K562 (cell line): ENCODE results near the gene SPATA24. TPM values are rescaled to one million over a fixed set of nuclear protein-coding genes. Genes with fewer than 3 reads are reported as not detected.

Experiments used
- ARID2 ChIP-seq: fragments of 450-650 bp; IDR thresholded peaks from 2 replicates; pipeline ENCODE4 v1.6.1; 2017; ENCODE audit warnings: antibody characterized with exemption, mild to moderate bottlenecking
- C11orf30 ChIP-seq: fragments of 450-650 bp; IDR thresholded peaks from 2 replicates; pipeline ENCODE4 v1.6.1; 2016; ENCODE audit warnings: low read depth, mild to moderate bottlenecking
- GATA2 ChIP-seq: sonication (generic); formaldehyde crosslinking; IDR thresholded peaks from 2 replicates; pipeline ENCODE4 v1.4.0; 2020; ENCODE audit warnings: mild to moderate bottlenecking, missing genetic modification reagents
- LEF1 ChIP-seq: fragments of 450-650 bp; IDR thresholded peaks from 2 replicates; pipeline ENCODE4 v1.6.1; 2016; ENCODE audit warnings: mild to moderate bottlenecking
- PHB2 ChIP-seq: fragments of 450-650 bp; IDR thresholded peaks from 2 replicates; pipeline ENCODE4 v1.6.1; 2017; ENCODE audit warnings: low read depth
- ZBED1 ChIP-seq: IDR thresholded peaks from 2 replicates; pipeline ENCODE4 v1.6.1; 2014
- ZNF644 ChIP-seq: fragments of 200-800 bp; sonication (Bioruptor generic); IDR thresholded peaks from 2 replicates; pipeline ENCODE4 v1.6.1; 2016; ENCODE audit warnings: low read depth, missing genetic modification characterization, missing compliant biosample characterization
- polyA plus RNA-seq, 8 experiments: library from polyadenylated mRNA; depleted of rRNA in 4 of 8; stranded (reverse) in 5 of 8; unstranded in 3 of 8; fragments of >200 nt; fragmentation: Nextera tagmentation in 2 of 8; fragmentation: Illumina TruSeq in 1 of 8; extraction: Ambion mirVana in 2 of 8; extraction: Trizol in 1 of 8; gene quantifications; 2 replicates each; pipeline versions ENCODE4 v1.2.1 to v1.2.3, GENCODE V29; 2011 to 2014; ENCODE audit warnings: inconsistent platforms in 1 of 8, missing spikeins in 1 of 8
- total RNA-seq, 7 experiments: library from RNA; depleted of rRNA in 6 of 7; stranded (reverse); fragments of >200 nt in 6 of 7; fragmentation: Illumina TruSeq in 2 of 7; extraction: Trizol in 2 of 7; gene quantifications; 2 replicates each; pipeline versions ENCODE4 v1.2.1 to v1.2.3, GENCODE V29; 2011 to 2021; ENCODE audit warnings: low replicate concordance in 1 of 7
- TF ChIP-seq, protein P1 (sequence below), 2 experiments: fragments of 450-650 bp; IDR thresholded peaks; 2 replicates each; pipeline ENCODE4 v1.6.1; 2018; ENCODE audit warnings: mild to moderate bottlenecking in 2 of 2, low read depth in 1 of 2; ENCODE audit not compliant: partially characterized antibody in 2 of 2
- TF ChIP-seq, protein P2 (sequence below): fragments of 450-650 bp; formaldehyde crosslinking; IDR thresholded peaks from 2 replicates; pipeline ENCODE4 v1.4.0; 2020; ENCODE audit warnings: mild to moderate bottlenecking, moderate library complexity

The SPATA24 gene
- total and polyA plus RNA-seq, 9 of the 15 experiments (the other 6 are each of a cell fraction or from before 2014, with no cell fraction given): 4.1 to 12.6 (median 8.0) TPM

DNA sequence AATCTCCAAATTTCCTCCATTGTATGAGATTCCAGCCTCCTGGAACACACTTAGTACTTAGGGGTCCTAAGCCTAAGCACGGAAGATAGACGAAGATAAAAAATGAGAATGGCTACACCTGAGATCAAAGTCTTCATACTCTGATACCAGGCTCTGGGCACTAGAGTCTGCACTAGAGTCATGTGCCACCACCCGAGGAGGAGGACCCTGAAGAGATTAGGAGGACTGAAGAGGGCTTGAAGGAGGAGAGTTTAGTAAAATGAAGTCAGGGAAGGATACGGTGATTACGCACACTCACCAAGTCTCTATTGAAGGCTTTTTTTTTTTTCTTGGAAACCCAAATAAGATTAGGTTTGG, 573 bp upstream of the SPATA24 start (continued):
- TF ChIP-seq, protein P1, sequence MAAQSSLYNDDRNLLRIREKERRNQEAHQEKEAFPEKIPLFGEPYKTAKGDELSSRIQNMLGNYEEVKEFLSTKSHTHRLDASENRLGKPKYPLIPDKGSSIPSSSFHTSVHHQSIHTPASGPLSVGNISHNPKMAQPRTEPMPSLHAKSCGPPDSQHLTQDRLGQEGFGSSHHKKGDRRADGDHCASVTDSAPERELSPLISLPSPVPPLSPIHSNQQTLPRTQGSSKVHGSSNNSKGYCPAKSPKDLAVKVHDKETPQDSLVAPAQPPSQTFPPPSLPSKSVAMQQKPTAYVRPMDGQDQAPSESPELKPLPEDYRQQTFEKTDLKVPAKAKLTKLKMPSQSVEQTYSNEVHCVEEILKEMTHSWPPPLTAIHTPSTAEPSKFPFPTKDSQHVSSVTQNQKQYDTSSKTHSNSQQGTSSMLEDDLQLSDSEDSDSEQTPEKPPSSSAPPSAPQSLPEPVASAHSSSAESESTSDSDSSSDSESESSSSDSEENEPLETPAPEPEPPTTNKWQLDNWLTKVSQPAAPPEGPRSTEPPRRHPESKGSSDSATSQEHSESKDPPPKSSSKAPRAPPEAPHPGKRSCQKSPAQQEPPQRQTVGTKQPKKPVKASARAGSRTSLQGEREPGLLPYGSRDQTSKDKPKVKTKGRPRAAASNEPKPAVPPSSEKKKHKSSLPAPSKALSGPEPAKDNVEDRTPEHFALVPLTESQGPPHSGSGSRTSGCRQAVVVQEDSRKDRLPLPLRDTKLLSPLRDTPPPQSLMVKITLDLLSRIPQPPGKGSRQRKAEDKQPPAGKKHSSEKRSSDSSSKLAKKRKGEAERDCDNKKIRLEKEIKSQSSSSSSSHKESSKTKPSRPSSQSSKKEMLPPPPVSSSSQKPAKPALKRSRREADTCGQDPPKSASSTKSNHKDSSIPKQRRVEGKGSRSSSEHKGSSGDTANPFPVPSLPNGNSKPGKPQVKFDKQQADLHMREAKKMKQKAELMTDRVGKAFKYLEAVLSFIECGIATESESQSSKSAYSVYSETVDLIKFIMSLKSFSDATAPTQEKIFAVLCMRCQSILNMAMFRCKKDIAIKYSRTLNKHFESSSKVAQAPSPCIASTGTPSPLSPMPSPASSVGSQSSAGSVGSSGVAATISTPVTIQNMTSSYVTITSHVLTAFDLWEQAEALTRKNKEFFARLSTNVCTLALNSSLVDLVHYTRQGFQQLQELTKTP (IDR thresholded peaks at IDR 0.05; ENCODE audit: low read depth in 1 of 2, partially characterized antibody in 2 of 2): peak in 1 of 2 experiments; percentile 21
- peak; percentile 47; the same call in 1 of the 2 replicates for TF ChIP-seq LEF1
- 0 out of 2 replicates have a peak, but pooled peaks have one; percentile 36 for TF ChIP-seq ZNF644 (tag)
- no peak for TF ChIP-seq C11orf30
- TF ChIP-seq GATA2 (CRISPR knock-in tag): peak; percentile 16; the same call in 1 of the 2 replicates
- 0 out of 2 replicates have a peak, but pooled peaks have one; percentile 24 for TF ChIP-seq PHB2
- 0 out of 2 replicates have a peak, but pooled peaks have one; percentile 8 for TF ChIP-seq ARID2
- TF ChIP-seq ZBED1: no peak
- TF ChIP-seq, protein P2, sequence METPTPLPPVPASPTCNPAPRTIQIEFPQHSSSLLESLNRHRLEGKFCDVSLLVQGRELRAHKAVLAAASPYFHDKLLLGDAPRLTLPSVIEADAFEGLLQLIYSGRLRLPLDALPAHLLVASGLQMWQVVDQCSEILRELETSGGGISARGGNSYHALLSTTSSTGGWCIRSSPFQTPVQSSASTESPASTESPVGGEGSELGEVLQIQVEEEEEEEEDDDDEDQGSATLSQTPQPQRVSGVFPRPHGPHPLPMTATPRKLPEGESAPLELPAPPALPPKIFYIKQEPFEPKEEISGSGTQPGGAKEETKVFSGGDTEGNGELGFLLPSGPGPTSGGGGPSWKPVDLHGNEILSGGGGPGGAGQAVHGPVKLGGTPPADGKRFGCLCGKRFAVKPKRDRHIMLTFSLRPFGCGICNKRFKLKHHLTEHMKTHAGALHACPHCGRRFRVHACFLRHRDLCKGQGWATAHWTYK (CRISPR knock-in tag): peak; percentile 18; the same call in 1 of the 2 replicates
